Measurements from ENCODE around the gene LRP5. TPM values are rescaled to one million over a fixed set of nuclear protein-coding genes. Genes with fewer than 3 reads are reported as not detected.
A peak's percentile ranks its signal among the peaks of the same experiment; 100 is the strongest.

LRP5 gene
- total RNA-seq, 4 donors from 2014 or later = 45.8 to 75.5 (median 54.3) TPM

GRCh38 chr11:68347841-68348240 is 35.5 kb downstream of the LRP5 start:
- WGBS, 2 donors = 96 to 98% methylated on average over 31 to 32 of the region's 32 CpGs
- no peak for TF ChIP-seq POLR2A (IDR thresholded peaks at IDR 0.05)
- no peak for TF ChIP-seq CTCF (IDR thresholded peaks at IDR 0.05)
- H3K4me1 ChIP-seq = peaks cover 41 to 56% of the 10 kb centered on the region in 2 donors
- H3K4me3 ChIP-seq (replicated peaks in 1 of 3) = no peak overlapping the region
- H3K27ac ChIP-seq = no peak overlapping the region
- H3K27me3 ChIP-seq = no peaks in the 10 kb centered on the region
- no peaks in the 10 kb centered on the region for H3K9me3 ChIP-seq
- intact Hi-C loops (cut with DNase I) = no loop called here
- no peaks in the 10 kb centered on the region for H3K36me3 ChIP-seq
- DNase-seq = no peak

GRCh38 chr11:68349461-68350249 is 37.3 kb downstream of the LRP5 start:
- no peaks in the 10 kb centered on the region for H3K9me3 ChIP-seq
- peak overlapping the region; percentile 62 to 78 (median 71) for H3K27ac ChIP-seq
- TF ChIP-seq CTCF (IDR thresholded peaks at IDR 0.05) = no peak
- TF ChIP-seq POLR2A (IDR thresholded peaks at IDR 0.05) = no peak
- peaks cover 35 to 57% of the 10 kb centered on the region in 2 donors for H3K4me1 ChIP-seq
- DNase-seq = peak; percentile 95 to 96
- intact Hi-C loops (cut with DNase I) = no loop called here
- H3K36me3 ChIP-seq = no peaks in the 10 kb centered on the region
- H3K4me3 ChIP-seq (replicated peaks in 1 of 3) = no peak overlapping the region
- WGBS, 2 donors = 61 to 69% methylated on average over 14 to 15 of the region's 15 CpGs
- H3K27me3 ChIP-seq = no peaks in the 10 kb centered on the region

- no peaks in the 10 kb centered on the region for H3K9me3 ChIP-seq
- 84 to 92% methylated on average over 18 to 27 of the region's 28 CpGs for WGBS, 2 donors
- intact Hi-C loops (cut with DNase I) = no loop called here
- H3K36me3 ChIP-seq = no peaks in the 10 kb centered on the region
- TF ChIP-seq POLR2A (IDR thresholded peaks at IDR 0.05) = no peak
- TF ChIP-seq CTCF (IDR thresholded peaks at IDR 0.05) = no peak
- peaks cover 40 to 68% of the 10 kb centered on the region in 2 donors for H3K4me1 ChIP-seq
- peak overlapping the region in 1 of 3 donors; percentile 78 for H3K27ac ChIP-seq
- H3K4me3 ChIP-seq (replicated peaks in 1 of 3) = no peak overlapping the region
- no peaks in the 10 kb centered on the region for H3K27me3 ChIP-seq
- DNase-seq = no peak
Measured at GRCh38 chr11:68350759-68351449, 38.5 kb downstream of the LRP5 start.

GRCh38 chr11:68351450-68352275 is 39.3 kb downstream of the LRP5 start:
- no peaks in the 10 kb centered on the region for H3K27me3 ChIP-seq
- H3K4me1 ChIP-seq = peaks cover 35 to 60% of the 10 kb centered on the region in 2 donors
- 93% methylated on average over 29 to 32 of the region's 32 CpGs for WGBS, 2 donors
- no peaks in the 10 kb centered on the region for H3K9me3 ChIP-seq
- no peak overlapping the region for H3K4me3 ChIP-seq (replicated peaks in 1 of 3)
- TF ChIP-seq CTCF (IDR thresholded peaks at IDR 0.05) (no peak), POLR2A (IDR thresholded peaks at IDR 0.05) (no peak)
- no peak for DNase-seq
- intact Hi-C loops (cut with DNase I) = no loop called here
- no peak overlapping the region for H3K27ac ChIP-seq
- H3K36me3 ChIP-seq = no peaks in the 10 kb centered on the region

Measured in thyroid gland (tissue), 4 donors.